RWPE2 (cell line): ENCODE data around the gene TRMU.

Experiments
- ATAC-seq: fragments of 200-7000 bp; cut with Tn5 transposase; 3 replicates; pipeline ENCODE4 v1.9.1; 2021; ENCODE audit warnings: low read depth
- DNase-seq: peaks from one replicate; pipeline ENCODE4 v3.0.0-alpha.2; 2020; ENCODE audit warnings: low spot score
- H3K27ac ChIP-seq: fragments of 450-650 bp; 2 replicates; pipeline ENCODE4 v1.5.1; 2017; ENCODE audit warnings: mild to moderate bottlenecking; ENCODE audit not compliant: poor library complexity, severe bottlenecking
- H3K27me3 ChIP-seq: fragments of 250-450 bp; sonication (Bioruptor Pico); 2 replicates; pipeline ENCODE4 v1.5.1; 2021; ENCODE audit warnings: mild to moderate bottlenecking, moderate library complexity; ENCODE audit not compliant: insufficient read depth, poor library complexity, severe bottlenecking
- H3K36me3 ChIP-seq: fragments of 250-450 bp; sonication (Bioruptor Pico); 2 replicates; pipeline ENCODE4 v1.5.1; 2020; ENCODE audit warnings: low read depth, mild to moderate bottlenecking, moderate library complexity
- H3K4me1 ChIP-seq: fragments of 250-450 bp; sonication (Bioruptor Pico); 2 replicates; pipeline ENCODE4 v1.5.1; 2021; ENCODE audit warnings: mild to moderate bottlenecking, moderate library complexity; ENCODE audit not compliant: insufficient read depth, poor library complexity, severe bottlenecking
- H3K4me3 ChIP-seq: fragments of 250-450 bp; sonication (Bioruptor Pico); 2 replicates; pipeline ENCODE4 v1.5.1; 2021; ENCODE audit warnings: mild to moderate bottlenecking, moderate library complexity; ENCODE audit not compliant: severe bottlenecking
- H3K9me3 ChIP-seq: fragments of 250-450 bp; sonication (Bioruptor Pico); 2 replicates; pipeline ENCODE4 v1.5.1; 2021; ENCODE audit warnings: mild to moderate bottlenecking, moderate library complexity; ENCODE audit not compliant: severe bottlenecking
- TF ChIP-seq, protein P1 (sequence below): fragments of 450-650 bp; IDR thresholded peaks from one replicate; pipeline ENCODE4 v1.5.1; 2017; ENCODE audit warnings: mild to moderate bottlenecking, moderate library complexity; ENCODE audit not compliant: poor library complexity, severe bottlenecking

TRMU gene

DNA sequence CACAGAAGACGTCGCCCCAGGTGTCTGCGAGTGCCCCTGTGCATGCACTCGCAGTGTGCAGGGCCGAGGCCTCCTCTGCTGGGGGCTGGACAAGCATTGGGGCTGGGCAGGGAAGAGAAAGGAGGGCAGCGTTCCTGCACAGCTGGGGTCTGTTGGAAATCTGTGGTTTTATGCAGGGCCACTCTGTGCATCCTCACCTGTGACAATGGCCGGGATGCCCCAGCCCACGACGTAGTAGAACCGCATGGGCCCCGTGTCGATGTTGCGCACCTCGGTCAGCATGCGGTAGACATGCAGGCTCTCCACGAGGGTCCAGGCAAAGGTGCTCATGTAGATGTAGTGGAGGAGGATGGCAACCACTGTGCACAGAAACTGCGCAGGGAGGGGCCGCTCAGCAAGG lies 37.2 kb downstream of the TRMU start:
- TF ChIP-seq, protein P1, sequence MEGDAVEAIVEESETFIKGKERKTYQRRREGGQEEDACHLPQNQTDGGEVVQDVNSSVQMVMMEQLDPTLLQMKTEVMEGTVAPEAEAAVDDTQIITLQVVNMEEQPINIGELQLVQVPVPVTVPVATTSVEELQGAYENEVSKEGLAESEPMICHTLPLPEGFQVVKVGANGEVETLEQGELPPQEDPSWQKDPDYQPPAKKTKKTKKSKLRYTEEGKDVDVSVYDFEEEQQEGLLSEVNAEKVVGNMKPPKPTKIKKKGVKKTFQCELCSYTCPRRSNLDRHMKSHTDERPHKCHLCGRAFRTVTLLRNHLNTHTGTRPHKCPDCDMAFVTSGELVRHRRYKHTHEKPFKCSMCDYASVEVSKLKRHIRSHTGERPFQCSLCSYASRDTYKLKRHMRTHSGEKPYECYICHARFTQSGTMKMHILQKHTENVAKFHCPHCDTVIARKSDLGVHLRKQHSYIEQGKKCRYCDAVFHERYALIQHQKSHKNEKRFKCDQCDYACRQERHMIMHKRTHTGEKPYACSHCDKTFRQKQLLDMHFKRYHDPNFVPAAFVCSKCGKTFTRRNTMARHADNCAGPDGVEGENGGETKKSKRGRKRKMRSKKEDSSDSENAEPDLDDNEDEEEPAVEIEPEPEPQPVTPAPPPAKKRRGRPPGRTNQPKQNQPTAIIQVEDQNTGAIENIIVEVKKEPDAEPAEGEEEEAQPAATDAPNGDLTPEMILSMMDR, result no peak
- ATAC-seq, result no peak
- Histone ChIP-seq H3K4me1 (peaks cover under 1% of the 10 kb centered on the region), H3K36me3 (peaks cover 25% of the 10 kb centered on the region), H3K9me3 (peaks cover 6% of the 10 kb centered on the region), H3K4me3 (no peak overlapping the region), H3K27me3 (no peaks in the 10 kb centered on the region), H3K27ac (no peak overlapping the region)
- DNase-seq, result no peak

DNA sequence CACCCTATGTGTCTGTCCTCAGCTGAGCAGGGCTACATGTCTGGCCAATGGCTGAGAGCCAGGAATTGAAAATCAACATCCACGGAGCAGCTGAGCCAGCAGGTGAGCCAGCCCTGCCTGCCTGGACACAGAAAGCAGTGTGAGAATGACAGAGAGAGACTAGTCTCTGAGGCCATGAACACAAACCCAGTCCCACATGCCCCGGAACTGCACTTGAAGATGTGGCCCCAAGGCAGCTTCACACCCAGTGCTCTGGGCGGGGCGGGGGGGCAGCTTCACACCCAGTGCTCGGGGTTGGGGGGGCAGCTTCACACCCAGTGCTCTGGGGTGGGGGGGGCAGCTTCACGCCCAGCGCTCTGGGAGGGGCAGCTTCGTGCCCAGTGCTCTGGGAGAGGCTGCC lies 37.6 kb downstream of the TRMU start:
- no peak for DNase-seq
- Histone ChIP-seq H3K4me3 (no peak overlapping the region), H3K27me3 (no peaks in the 10 kb centered on the region), H3K4me1 (peaks cover 5% of the 10 kb centered on the region), H3K27ac (no peak overlapping the region), H3K9me3 (peaks cover 6% of the 10 kb centered on the region), H3K36me3 (peaks cover 25% of the 10 kb centered on the region)
- TF ChIP-seq, protein P1, result no peak
- no peak for ATAC-seq

DNA sequence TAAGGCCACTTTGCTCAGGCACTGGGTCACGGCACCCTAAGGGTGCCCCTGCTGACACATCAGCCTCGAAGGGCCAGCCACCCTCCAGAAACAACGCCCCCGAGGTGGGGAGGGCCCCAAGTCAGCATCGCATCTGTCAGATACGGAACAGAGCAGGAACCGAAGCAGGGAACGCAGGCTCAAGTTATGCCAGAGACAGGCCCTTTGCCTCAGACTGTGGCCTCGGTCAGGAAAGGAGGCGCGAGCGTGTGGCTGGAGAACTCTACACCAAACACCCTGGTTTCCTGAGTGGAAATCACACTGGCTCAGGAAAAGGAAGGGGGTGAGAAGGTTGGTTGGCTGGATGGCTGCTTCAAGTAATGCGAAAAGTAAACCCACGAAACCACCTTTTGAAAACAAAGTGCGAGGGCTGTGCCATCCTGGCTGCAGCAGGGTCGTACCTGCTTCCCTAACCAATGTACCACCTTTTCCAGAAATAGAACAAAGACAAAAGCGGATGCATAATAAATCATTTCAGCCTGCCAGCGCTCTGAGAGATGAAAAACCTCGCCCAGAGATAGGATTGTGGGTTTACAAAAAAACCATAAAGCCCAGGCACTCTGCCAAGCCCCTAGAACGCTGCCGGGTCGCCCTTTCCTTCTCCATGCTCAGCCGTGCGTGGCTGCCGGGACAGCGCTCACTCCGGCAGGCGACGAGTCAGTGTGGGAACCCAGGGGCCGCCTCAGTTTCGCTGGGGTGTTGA lies 38.6 kb downstream of the TRMU start:
- H3K36me3 ChIP-seq, result peaks cover 25% of the 10 kb centered on the region
- H3K4me1 ChIP-seq, result peaks cover 5% of the 10 kb centered on the region
- TF ChIP-seq, protein P1, result no peak
- no peaks in the 10 kb centered on the region for H3K27me3 ChIP-seq
- no peak overlapping the region for H3K27ac ChIP-seq
- no peak overlapping the region for H3K4me3 ChIP-seq
- no peak for ATAC-seq
- DNase-seq, result no peak
- peaks cover 6% of the 10 kb centered on the region for H3K9me3 ChIP-seq

DNA sequence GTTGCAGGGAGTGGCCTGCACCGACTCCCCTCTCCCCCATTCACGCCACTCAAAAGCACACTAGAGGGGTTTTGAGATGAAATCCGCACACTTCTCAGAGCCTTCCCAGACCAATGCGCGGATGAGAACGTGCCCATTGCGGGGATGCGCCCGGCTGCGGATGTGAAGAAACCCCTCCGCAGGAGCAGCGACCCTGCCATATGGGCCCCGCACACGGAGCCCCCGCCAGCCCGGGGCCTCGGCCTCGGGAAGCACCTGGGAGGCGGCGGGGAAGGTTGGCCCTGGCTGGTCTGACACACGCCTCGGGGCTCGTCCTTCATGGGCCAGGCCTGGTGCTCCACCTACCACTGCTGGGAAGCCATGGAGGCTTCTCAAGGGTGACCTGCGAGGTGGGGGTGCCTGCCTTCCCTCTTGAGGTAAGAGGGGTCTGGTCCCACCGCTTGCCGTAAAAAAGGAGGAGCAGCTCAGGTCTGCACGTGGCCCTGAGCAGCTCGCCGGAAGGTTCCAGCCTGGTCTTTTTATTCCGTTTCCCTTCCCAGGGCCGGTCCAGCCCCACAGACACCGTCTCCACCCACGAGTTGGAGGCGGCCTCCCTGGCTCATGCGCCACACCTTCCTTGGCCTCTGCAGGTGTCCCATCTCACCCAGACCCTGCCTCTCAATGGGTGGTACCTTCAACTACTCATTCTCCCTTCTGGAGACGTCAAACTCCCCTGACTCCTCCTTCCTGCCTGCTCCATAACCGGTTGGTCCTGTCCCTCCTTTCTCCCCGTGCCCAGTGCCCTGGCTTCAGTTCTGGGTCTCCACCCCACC lies 39.4 kb downstream of the TRMU start:
- ATAC-seq (no peak), DNase-seq (no peak)
- Histone ChIP-seq H3K4me1 (peaks cover 5% of the 10 kb centered on the region), H3K4me3 (no peak overlapping the region), H3K9me3 (peaks cover 6% of the 10 kb centered on the region), H3K27me3 (no peaks in the 10 kb centered on the region), H3K36me3 (peaks cover 27% of the 10 kb centered on the region), H3K27ac (no peak overlapping the region)
- TF ChIP-seq, protein P1, result no peak
